Measurements from ENCODE around the gene SLC46A1. TPM values are rescaled to one million over a fixed set of nuclear protein-coding genes. Genes with fewer than 3 reads are reported as not detected.

SLC46A1 gene
- total and polyA plus RNA-seq, 2 of the 13 experiments (the other 11 are each of a cell fraction or from before 2014, with no cell fraction given): 19.6 to 22.6 TPM

DNA sequence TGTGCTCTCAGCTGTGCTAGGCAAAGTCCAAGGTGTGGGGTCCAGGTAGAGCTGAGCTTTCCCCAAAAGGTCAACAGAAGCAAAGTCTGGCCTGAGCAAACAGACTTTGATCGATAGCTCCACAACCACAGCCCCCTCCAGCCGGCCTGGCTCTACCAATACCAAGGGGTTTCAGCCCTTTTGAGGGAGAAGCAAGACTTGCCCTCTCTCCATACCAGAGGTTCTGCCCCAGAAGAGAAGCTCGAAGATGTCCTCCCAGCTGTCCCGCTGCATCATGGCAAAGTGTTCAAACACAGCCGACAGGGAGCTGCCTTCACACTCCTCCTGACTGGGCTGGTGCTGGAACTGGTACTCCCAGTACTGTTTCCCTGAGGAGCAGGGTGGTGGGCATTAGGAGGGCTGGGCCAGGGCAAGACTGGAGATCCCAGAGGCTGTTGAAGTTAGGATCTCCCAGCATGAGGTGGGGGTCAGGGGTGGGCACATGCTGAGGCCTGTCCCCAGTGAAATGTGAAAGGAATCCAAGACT is 37.6 kb downstream of the SLC46A1 start (continued):
- TF ChIP-seq LCORL (IDR thresholded peaks at IDR 0.05) (0 out of 2 replicates have a peak, but pooled peaks have one; percentile 19), LCORL (CRISPR knock-in tag; IDR thresholded peaks at IDR 0.05) (peak; percentile 98), ZNF724P (CRISPR knock-in tag; IDR thresholded peaks at IDR 0.05; ENCODE audit: borderline replicate concordance) (no peak), ZNF577 (CRISPR knock-in tag; IDR thresholded peaks at IDR 0.05; ENCODE audit: borderline replicate concordance, low read depth) (no peak), ZNF678 (CRISPR knock-in tag; IDR thresholded peaks at IDR 0.05) (no peak), SUZ12 (IDR thresholded peaks at IDR 0.05; ENCODE audit: low read depth, low read length) (no peak), PCBP2 (optimal IDR thresholded peaks at IDR 0.05; ENCODE audit: low read depth, low read length, poor library complexity, severe bottlenecking) (no peak), ZNF878 (CRISPR knock-in tag; IDR thresholded peaks at IDR 0.05) (no peak), ZFP36L2 (CRISPR knock-in tag; IDR thresholded peaks at IDR 0.05) (no peak), ZNF350 (CRISPR knock-in tag; IDR thresholded peaks at IDR 0.05; ENCODE audit: borderline replicate concordance, low read depth) (peak; percentile 72; the same call in 1 of the 2 replicates), NFIC (IDR thresholded peaks at IDR 0.05; ENCODE audit: low read length) (peak; percentile 68; the same call in 1 of the 2 replicates), FOXA1 (IDR thresholded peaks at IDR 0.05) (peak; percentile 71), FOXA1 (CRISPR knock-in tag; IDR thresholded peaks at IDR 0.05) (peak; percentile 93)
- TF ChIP-seq, protein P1, sequence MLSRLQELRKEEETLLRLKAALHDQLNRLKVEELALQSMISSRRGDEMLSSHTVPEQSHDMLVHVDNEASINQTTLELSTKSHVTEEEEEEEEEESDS (CRISPR knock-in tag; IDR thresholded peaks at IDR 0.05; ENCODE audit: borderline replicate concordance): no peak
- TF ChIP-seq, protein P2, sequence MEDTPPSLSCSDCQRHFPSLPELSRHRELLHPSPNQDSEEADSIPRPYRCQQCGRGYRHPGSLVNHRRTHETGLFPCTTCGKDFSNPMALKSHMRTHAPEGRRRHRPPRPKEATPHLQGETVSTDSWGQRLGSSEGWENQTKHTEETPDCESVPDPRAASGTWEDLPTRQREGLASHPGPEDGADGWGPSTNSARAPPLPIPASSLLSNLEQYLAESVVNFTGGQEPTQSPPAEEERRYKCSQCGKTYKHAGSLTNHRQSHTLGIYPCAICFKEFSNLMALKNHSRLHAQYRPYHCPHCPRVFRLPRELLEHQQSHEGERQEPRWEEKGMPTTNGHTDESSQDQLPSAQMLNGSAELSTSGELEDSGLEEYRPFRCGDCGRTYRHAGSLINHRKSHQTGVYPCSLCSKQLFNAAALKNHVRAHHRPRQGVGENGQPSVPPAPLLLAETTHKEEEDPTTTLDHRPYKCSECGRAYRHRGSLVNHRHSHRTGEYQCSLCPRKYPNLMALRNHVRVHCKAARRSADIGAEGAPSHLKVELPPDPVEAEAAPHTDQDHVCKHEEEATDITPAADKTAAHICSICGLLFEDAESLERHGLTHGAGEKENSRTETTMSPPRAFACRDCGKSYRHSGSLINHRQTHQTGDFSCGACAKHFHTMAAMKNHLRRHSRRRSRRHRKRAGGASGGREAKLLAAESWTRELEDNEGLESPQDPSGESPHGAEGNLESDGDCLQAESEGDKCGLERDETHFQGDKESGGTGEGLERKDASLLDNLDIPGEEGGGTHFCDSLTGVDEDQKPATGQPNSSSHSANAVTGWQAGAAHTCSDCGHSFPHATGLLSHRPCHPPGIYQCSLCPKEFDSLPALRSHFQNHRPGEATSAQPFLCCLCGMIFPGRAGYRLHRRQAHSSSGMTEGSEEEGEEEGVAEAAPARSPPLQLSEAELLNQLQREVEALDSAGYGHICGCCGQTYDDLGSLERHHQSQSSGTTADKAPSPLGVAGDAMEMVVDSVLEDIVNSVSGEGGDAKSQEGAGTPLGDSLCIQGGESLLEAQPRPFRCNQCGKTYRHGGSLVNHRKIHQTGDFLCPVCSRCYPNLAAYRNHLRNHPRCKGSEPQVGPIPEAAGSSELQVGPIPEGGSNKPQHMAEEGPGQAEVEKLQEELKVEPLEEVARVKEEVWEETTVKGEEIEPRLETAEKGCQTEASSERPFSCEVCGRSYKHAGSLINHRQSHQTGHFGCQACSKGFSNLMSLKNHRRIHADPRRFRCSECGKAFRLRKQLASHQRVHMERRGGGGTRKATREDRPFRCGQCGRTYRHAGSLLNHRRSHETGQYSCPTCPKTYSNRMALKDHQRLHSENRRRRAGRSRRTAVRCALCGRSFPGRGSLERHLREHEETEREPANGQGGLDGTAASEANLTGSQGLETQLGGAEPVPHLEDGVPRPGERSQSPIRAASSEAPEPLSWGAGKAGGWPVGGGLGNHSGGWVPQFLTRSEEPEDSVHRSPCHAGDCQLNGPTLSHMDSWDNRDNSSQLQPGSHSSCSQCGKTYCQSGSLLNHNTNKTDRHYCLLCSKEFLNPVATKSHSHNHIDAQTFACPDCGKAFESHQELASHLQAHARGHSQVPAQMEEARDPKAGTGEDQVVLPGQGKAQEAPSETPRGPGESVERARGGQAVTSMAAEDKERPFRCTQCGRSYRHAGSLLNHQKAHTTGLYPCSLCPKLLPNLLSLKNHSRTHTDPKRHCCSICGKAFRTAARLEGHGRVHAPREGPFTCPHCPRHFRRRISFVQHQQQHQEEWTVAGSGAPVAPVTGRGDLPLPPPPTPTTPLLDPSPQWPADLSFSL (CRISPR knock-in tag; IDR thresholded peaks at IDR 0.05): no peak
- TF ChIP-seq, protein P3, sequence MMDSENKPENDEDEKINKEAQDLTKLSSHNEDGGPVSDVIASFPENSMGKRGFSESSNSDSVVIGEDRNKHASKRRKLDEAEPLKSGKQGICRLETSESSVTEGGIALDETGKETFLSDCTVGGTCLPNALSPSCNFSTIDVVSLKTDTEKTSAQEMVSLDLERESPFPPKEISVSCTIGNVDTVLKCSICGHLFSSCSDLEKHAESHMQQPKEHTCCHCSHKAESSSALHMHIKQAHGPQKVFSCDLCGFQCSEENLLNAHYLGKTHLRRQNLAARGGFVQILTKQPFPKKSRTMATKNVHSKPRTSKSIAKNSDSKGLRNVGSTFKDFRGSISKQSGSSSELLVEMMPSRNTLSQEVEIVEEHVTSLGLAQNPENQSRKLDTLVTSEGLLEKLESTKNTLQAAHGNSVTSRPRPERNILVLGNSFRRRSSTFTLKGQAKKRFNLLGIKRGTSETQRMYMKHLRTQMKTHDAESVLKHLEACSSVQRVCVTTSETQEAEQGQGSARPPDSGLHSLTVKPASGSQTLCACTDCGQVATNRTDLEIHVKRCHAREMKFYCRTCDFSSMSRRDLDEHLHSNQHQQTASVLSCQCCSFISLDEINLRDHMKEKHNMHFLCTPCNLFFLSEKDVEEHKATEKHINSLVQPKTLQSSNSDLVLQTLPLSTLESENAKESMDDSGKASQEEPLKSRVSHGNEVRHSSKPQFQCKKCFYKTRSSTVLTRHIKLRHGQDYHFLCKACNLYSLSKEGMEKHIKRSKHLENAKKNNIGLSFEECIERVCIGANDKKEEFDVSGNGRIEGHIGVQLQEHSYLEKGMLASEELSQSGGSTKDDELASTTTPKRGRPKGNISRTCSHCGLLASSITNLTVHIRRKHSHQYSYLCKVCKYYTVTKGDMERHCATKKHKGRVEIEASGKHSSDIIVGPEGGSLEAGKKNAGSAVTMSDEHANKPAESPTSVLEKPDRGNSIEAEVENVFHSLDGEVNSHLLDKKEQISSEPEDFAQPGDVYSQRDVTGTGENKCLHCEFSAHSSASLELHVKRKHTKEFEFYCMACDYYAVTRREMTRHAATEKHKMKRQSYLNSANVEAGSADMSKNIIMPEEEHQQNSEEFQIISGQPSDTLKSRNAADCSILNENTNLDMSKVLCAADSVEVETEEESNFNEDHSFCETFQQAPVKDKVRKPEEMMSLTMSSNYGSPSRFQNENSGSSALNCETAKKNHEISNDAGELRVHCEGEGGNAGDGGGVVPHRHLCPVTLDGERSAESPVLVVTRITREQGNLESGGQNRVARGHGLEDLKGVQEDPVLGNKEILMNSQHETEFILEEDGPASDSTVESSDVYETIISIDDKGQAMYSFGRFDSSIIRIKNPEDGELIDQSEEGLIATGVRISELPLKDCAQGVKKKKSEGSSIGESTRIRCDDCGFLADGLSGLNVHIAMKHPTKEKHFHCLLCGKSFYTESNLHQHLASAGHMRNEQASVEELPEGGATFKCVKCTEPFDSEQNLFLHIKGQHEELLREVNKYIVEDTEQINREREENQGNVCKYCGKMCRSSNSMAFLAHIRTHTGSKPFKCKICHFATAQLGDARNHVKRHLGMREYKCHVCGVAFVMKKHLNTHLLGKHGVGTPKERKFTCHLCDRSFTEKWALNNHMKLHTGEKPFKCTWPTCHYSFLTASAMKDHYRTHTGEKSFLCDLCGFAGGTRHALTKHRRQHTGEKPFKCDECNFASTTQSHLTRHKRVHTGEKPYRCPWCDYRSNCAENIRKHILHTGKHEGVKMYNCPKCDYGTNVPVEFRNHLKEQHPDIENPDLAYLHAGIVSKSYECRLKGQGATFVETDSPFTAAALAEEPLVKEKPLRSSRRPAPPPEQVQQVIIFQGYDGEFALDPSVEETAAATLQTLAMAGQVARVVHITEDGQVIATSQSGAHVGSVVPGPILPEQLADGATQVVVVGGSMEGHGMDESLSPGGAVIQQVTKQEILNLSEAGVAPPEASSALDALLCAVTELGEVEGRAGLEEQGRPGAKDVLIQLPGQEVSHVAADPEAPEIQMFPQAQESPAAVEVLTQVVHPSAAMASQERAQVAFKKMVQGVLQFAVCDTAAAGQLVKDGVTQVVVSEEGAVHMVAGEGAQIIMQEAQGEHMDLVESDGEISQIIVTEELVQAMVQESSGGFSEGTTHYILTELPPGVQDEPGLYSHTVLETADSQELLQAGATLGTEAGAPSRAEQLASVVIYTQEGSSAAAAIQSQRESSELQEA (CRISPR knock-in tag; IDR thresholded peaks at IDR 0.05; ENCODE audit: not compliant biosample characterization): no peak
